Osteocyte (in vitro differentiated cells): ENCODE data around the gene EXOC3L4. TPM values are rescaled to one million over a fixed set of nuclear protein-coding genes. Genes with fewer than 3 reads are reported as not detected.

Experiments
- DNase-seq: peaks from one replicate; pipeline ENCODE4 v3.0.0; 2021; ENCODE audit warnings: mixed read lengths; ENCODE audit not compliant: unreplicated experiment; ENCODE audit errors: extremely low spot score
- H3K27ac Mint-ChIP-seq: one replicate; pipeline ENCODE4 v1.8.0; 2021; ENCODE audit warnings: mild to moderate bottlenecking, mixed read lengths; ENCODE audit not compliant: unreplicated experiment
- H3K27me3 Mint-ChIP-seq: one replicate; pipeline ENCODE4 v1.8.0; 2021; ENCODE audit warnings: mixed read lengths; ENCODE audit not compliant: unreplicated experiment
- H3K36me3 Mint-ChIP-seq: one replicate; pipeline ENCODE4 v1.8.0; 2021; ENCODE audit warnings: mixed read lengths; ENCODE audit not compliant: unreplicated experiment
- H3K4me1 Mint-ChIP-seq: one replicate; pipeline ENCODE4 v1.8.0; 2021; ENCODE audit warnings: mixed read lengths; ENCODE audit not compliant: unreplicated experiment
- H3K4me3 Mint-ChIP-seq: one replicate; pipeline ENCODE4 v1.8.0; 2021; ENCODE audit warnings: mild to moderate bottlenecking, moderate library complexity, mixed read lengths; ENCODE audit not compliant: unreplicated experiment
- H3K9me3 Mint-ChIP-seq: one replicate; pipeline ENCODE4 v1.8.0; 2021; ENCODE audit warnings: mixed read lengths; ENCODE audit not compliant: unreplicated experiment
- total RNA-seq: library from RNA; stranded (reverse); gene quantifications from 2 replicates; pipeline ENCODE4 v1.2.1, GENCODE V29; 2021
- TF ChIP-seq, protein P1 (sequence below): fragments of 200-600 bp; sonication (generic); IDR thresholded peaks from 2 replicates; pipeline ENCODE4 v1.5.0; 2021; ENCODE audit warnings: antibody characterized with exemption, mild to moderate bottlenecking, moderate library complexity

EXOC3L4 gene
- total RNA-seq, 1 donor from 2014 or later = 0.86 TPM

DNA sequence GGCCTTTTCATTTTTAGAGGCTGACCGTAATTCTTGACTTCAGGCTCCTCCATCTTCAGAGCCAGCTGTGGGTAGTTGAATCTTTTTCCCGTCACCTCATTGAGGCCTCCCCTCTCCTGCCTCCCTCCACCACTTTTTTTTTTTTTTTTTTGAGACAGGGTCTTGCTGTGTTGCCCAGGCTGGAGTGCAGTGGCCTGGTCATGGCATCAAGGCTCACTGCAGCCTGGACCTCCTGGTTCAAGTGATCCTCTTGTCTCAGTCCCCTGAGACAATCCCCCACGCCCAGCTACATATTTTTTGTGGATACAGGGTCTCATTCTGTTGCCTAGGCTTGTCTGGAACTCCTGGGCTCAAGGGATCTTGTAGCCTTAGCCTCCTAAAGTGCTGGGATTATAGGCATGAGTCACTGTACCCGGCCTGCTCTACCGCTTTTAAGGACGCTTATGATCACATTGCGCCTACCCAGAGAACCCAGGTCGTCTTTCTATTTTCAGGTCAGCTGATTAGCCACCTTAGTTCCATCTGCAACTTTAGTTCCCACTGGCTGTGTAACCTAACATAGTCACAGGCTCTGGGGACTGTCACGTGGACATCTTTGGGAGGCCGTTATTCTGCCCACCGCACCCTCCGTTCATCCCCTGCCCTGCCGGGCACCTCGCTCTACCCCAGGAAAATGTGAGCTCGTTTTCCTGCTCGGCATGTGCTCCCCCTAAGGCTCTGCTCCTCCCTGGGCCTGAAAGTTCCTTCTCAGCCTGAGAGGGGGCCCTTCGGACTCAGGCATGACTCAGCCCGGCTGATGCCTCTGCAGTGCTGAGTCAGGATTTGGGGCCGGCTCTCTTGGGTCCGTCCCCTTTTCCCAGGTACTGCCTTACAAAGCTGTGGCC, 42.1 kb downstream of the EXOC3L4 start:
- H3K36me3 Mint-ChIP-seq = no peaks in the 10 kb centered on the region
- H3K27ac Mint-ChIP-seq = peak overlapping the region; percentile 90
- TF ChIP-seq, protein P1, sequence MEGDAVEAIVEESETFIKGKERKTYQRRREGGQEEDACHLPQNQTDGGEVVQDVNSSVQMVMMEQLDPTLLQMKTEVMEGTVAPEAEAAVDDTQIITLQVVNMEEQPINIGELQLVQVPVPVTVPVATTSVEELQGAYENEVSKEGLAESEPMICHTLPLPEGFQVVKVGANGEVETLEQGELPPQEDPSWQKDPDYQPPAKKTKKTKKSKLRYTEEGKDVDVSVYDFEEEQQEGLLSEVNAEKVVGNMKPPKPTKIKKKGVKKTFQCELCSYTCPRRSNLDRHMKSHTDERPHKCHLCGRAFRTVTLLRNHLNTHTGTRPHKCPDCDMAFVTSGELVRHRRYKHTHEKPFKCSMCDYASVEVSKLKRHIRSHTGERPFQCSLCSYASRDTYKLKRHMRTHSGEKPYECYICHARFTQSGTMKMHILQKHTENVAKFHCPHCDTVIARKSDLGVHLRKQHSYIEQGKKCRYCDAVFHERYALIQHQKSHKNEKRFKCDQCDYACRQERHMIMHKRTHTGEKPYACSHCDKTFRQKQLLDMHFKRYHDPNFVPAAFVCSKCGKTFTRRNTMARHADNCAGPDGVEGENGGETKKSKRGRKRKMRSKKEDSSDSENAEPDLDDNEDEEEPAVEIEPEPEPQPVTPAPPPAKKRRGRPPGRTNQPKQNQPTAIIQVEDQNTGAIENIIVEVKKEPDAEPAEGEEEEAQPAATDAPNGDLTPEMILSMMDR = no peak
- H3K4me1 Mint-ChIP-seq = peaks cover 31% of the 10 kb centered on the region
- H3K27me3 Mint-ChIP-seq = peaks cover 5% of the 10 kb centered on the region
- no peak for DNase-seq
- H3K4me3 Mint-ChIP-seq = no peak overlapping the region
- H3K9me3 Mint-ChIP-seq = no peaks in the 10 kb centered on the region

DNA sequence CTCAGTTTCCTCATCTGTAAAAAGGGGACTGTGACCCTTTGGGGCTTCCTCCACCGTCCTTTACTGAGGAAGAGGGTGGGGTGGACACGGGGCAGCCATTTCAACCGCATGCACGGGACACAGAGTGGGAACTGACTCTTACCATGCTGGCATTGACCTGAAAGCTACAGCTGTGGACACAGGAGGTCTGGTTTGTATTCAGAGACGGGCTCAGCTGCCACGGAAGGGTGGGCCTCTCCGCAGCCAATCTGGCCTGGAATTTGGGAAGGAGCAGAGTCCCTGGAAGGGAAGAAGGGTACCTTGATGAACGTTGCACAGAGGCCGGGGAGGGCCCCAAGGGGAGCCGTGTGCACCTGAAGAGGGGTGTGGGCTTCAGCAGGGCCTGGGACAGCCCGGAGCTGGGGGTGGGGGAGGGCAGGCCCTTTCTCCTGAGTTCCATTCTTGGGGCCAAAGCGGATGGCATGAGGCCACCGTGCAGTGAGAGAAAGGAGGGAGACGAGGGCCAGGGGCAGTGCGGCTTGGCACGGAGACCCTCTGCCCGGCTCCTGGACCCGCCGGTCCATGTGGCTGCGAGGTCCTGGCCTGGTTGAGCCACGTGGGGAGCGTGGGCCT, 43.3 kb downstream of the EXOC3L4 start:
- H3K4me3 Mint-ChIP-seq = no peak overlapping the region
- H3K36me3 Mint-ChIP-seq = no peaks in the 10 kb centered on the region
- TF ChIP-seq, protein P1 = no peak
- H3K9me3 Mint-ChIP-seq = no peaks in the 10 kb centered on the region
- no peak overlapping the region for H3K27ac Mint-ChIP-seq
- H3K4me1 Mint-ChIP-seq = peaks cover 20% of the 10 kb centered on the region
- no peak for DNase-seq
- peaks cover 16% of the 10 kb centered on the region for H3K27me3 Mint-ChIP-seq

DNA sequence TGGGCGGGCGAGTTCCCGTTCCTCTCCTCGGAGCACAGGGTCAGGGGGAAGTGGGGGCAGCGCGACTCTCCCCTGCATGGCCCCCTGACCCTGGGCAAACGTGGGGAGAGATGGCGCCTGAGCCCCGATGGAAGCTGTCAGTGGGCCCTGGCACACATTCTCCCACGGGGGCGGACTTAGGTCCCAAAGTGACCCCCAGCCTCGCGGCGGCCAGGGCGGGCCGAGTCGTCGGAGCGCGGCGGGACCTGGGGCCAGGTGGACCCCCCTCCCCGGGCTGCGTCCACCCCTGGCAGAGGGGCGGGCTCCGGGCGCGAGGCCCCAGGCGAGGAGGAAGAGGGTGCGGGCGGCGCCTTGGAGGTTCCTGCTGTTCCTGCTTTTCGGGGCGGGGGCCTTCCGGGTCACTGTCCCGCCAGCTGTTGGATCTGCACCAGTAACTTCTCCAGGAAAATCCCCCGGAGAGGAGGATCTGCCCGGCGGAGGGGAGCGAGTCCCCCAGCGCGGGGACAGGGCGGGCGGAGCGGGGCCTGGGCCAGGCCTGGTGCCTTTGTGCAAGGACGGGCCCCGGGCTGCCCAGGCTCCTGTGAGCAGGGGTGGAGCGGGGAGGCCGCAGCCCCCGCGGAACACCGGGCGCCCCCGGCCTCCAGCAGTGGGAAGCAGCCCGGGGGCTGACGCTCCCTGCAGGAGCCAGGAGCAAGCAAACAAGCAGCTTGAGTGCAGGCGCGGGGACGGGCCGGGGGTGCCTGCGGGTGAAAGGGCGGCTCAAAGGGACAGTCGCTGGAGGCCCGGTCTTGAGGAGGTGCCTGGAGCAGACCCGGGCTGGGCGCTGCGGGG, 44.0 kb downstream of the EXOC3L4 start:
- no peak for DNase-seq
- H3K4me1 Mint-ChIP-seq = peaks cover 18% of the 10 kb centered on the region
- H3K27ac Mint-ChIP-seq = no peak overlapping the region
- H3K27me3 Mint-ChIP-seq = peaks cover 22% of the 10 kb centered on the region
- H3K9me3 Mint-ChIP-seq = no peaks in the 10 kb centered on the region
- H3K36me3 Mint-ChIP-seq = no peaks in the 10 kb centered on the region
- TF ChIP-seq, protein P1 = no peak
- no peak overlapping the region for H3K4me3 Mint-ChIP-seq

GRCh38 chr14:103139132-103140025, 44.9 kb downstream of the EXOC3L4 start:
- TF ChIP-seq, protein P1 = no peak
- no peaks in the 10 kb centered on the region for H3K36me3 Mint-ChIP-seq
- DNase-seq = no peak
- H3K4me1 Mint-ChIP-seq = peaks cover 15% of the 10 kb centered on the region
- no peaks in the 10 kb centered on the region for H3K9me3 Mint-ChIP-seq
- H3K4me3 Mint-ChIP-seq = no peak overlapping the region
- H3K27ac Mint-ChIP-seq = no peak overlapping the region
- H3K27me3 Mint-ChIP-seq = peaks cover 25% of the 10 kb centered on the region
